ENCODE data around the gene ENTREP1.
"Not testable (repeated sequence)": the region's sequence is repeated elsewhere in the genome, so short reads cannot be mapped to it uniquely, and the experiment has no call there.

The ENTREP1 gene

GRCh38 chr9:69370430-69370829 lies 45.4 kb downstream of the ENTREP1 start:
- no peak for DNase-seq

DNA sequence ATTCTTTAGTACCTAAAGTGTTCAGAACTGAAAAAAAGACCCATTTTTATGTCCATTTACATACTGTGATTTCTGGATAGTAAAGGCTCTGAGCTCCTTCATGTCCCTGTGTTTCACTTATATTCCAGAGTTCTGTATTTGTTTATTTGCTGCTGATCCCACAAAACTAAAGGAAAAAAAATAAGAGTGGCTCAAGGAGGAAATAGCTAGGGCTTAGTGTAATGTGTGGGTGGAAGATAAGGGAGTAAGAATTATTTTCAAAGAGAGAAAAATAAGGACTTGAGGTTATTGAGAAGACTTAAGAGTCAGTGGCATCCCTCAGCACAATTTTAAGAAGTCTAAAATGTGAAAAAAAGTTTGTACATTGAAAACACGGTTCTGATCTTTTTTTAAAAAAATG lies 46.0 kb downstream of the ENTREP1 start:
- no peak for DNase-seq

GRCh38 chr9:69376651-69377050 lies 51.6 kb downstream of the ENTREP1 start:
- DNase-seq: no peak

- no peak for DNase-seq
These were observed 52.3 kb downstream of the ENTREP1 start for GRCh38 chr9:69377291-69377690.

GRCh38 chr9:69377981-69378380 lies 53.0 kb downstream of the ENTREP1 start:
- DNase-seq: no peak

GRCh38 chr9:69379270-69379982 lies 54.4 kb downstream of the ENTREP1 start:
- no peak for DNase-seq

GRCh38 chr9:69380301-69380700 lies 55.3 kb downstream of the ENTREP1 start:
- no peak for DNase-seq

- no peak for DNase-seq
These were observed 55.8 kb downstream of the ENTREP1 start for GRCh38 chr9:69380811-69381210.

DNA sequence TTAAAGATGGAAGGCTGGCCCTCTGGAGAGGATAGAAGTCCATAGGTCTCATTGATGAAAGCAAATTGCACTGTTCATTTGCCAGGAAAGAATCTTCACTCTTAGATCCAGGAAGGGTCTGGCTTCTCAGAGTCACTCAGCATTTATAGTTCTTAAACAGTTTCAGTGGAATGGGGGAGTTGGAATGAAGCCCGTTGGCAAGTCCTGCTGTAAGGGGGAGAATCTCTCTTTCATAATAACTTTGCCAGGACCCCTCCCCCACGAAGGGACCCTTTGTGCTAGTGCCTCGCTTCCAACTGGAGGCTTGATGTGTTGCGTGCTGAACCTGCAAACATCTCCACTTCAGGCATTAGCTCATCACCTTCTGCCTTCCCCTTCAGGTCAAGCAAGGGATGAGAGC lies 57.1 kb downstream of the ENTREP1 start:
- DNase-seq: no peak

- no peak for DNase-seq
These were observed 60.6 kb downstream of the ENTREP1 start for GRCh38 chr9:69385581-69386033.

DNA sequence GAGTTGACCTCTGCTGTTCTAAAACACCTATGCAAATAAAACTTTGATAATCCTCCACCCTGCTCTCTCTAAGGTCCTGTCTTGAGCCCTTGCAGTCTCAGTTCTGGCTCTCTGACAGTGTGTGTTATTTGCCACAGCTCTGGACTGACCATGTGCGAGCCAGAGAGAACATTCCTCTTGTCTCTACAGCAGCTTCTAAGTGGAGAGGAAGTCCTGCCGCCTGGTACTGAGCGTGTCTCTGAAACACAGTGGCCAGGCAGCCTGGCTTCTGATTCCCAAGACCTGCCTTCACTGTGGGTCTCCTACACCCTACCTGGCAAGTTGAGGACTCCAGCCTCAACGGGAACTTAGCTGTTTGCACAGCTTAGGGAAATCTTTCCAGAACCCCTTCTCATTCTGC lies 61.6 kb downstream of the ENTREP1 start:
- no peak for DNase-seq

- no peak for DNase-seq
These were observed 63.6 kb downstream of the ENTREP1 start for GRCh38 chr9:69388596-69388995.

- DNase-seq: no peak
These were observed 64.5 kb downstream of the ENTREP1 start for GRCh38 chr9:69389437-69389995.

DNA sequence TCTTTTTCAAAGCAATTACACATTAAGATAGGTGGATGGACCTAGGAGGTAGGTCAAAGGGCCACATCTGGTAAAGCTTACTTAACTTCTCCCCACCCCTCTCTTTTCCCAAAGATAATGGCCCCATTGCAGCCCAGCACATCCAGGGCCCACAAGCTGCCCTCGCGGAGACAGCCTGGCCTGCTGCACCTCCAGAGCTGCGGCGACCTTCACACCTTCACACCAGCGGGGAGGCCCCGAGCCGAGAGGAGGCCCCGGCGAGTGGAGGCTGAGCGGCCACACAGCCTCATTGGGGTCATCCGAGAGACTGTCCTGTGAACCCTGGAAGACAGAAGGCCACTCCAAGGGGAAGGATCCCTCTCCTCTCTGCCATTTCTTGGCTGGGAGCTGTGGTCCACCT lies 66.5 kb downstream of the ENTREP1 start:
- DNase-seq: no peak

DNA sequence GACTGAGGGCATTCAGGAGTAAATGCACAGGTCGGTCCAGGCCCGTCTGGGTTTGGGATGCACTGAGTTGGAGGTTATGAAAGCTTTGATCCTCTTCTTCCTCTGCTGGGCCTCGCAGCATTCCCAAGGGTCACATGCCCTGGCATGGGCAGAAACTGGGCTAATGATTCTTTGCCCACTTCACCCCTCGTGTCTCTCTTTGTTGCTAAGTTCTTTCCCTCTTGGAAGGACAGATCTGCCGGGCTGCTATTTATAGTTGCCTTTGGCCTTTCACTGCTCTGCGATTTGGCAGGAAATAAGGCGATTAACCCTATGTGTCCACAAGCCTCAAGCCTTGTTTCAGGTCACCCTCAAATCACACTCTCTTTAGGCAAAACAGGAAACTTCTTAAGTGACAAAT lies 66.9 kb downstream of the ENTREP1 start:
- no peak for DNase-seq

DNA sequence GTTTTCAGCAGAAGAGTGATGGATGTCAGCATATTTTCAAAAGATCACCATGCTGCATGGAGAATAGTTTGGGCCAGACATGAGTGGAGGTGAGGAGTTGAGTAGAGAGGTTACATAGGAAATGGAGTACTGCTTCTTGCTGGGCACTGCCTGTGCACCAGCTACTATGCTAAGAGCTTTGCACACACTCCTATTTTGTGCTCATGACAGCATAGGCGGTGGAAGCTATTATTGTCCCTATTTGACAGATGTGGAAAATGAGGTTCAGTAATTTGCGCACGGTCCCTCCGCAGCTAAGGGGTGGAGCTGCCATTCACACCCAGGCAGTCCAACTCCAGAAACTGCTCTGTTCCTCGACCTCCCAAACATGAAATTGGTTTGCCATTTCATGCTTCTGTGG lies 67.8 kb downstream of the ENTREP1 start:
- DNase-seq: no peak

DNA sequence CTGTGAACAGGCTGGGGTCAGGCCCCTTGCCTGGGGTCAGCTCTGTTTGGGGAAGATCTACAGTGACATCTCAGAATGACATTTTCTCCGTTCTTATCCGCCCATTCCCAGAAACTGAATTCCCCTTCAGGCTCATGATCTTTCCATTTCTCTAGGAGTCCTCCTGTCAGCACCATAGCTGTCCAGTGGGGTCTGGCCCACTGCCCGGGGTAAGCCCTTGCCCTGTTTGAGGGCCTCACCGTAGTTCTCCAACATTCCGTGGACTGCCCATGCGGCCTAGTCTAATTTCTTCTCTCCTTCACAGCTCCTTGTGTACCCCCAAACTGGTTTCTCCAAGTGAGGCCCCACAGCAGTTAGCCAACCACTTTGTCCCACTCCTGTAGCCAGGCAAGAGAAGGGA lies 68.4 kb downstream of the ENTREP1 start:
- no peak for DNase-seq

GRCh38 chr9:69395718-69396117 lies 70.7 kb downstream of the ENTREP1 start:
- no peak for DNase-seq

DNA sequence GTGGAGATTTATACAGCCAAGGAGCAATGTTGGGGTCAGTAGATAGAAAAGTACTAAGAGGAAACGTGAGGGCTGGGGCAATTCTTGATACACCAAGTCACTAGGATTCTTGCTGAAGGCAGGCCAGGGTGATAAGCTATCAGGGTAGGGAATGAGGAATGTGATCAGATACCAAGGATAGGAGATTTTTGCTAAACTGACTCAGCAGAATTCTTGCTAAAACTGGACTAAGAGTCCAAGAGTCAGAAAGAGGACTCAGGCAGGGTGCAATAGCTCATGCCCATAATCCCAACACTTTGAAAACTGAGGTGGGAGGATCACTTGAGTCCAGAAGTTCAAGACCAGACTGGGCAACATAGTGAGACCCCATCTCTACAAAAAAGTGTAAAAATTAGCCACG lies 71.7 kb downstream of the ENTREP1 start:
- no peak for DNase-seq

DNA sequence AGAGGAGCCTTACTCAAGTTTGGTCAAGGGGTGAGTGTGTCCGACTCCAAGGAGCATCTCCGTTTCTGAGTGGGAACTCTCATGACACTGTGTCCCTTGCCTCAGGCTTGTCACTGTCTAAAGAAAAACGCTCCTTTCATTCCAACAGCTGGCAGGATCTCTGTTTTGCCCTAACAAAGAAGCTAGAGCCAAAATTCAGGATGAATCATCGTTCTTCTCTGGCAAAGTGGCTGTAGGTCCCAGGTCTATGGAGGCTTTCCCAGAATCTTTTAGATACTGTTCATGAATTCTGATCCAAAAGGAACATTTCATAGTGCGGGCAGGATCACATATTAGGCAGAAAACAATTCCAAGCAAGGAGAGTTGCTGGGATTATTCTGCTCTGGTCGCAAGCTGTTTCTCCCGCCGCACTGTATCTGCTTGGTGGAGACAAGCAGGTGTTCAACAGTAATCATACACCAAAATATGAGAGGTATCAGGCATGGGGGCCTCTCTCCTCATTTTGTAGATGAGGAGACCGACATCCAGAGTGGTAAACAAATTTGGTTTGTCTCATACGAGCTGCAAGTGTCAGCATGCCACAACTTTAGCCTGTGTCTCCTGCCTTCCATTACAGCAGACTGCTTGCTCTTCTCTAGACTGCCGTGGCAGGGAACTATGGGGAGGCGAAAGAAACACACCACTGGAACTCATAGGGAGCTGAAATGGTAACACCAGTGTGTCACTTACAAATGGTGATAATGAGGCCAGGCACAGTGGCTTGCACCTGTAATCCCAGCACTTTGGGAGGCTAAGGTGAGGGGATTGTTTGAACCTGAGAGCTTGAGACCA lies 72.6 kb downstream of the ENTREP1 start:
- no peak for DNase-seq

- no peak for DNase-seq
These were observed 75.5 kb downstream of the ENTREP1 start for GRCh38 chr9:69400470-69400869.

GRCh38 chr9:69409936-69410335 lies 84.9 kb downstream of the ENTREP1 start:
- not testable (repeated sequence) for DNase-seq

DNA sequence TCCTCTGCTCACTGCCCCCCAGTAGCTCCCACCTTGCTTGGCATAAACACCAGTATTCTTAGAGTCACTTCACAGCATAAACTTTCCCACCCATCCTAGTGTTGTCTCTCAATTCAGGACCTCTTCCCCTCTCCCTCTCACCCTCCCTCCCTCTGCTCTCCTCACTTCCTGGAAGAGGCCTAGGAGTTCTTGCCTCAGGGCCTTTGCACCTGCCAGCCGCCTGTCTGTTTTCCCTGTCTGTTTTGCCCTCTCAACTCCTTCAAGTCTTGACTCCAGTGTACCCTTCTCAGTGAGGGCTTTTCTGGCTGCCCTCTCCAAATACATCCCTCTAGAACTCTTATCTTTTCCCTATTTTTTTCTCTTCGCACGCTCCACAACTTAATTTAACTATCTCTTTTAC lies 86.2 kb downstream of the ENTREP1 start:
- DNase-seq: no peak

Data from activated CD4-positive, alpha-beta T cell treated with anti-CD3 and anti-CD28 coated beads for 48 hours (primary cell).